Endodermal cell (in vitro differentiated cells): Measurements from ENCODE around the gene INF2. TPM values are rescaled to one million over a fixed set of nuclear protein-coding genes. Genes with fewer than 3 reads are reported as not detected.

Experiments
- DNase-seq: peaks from one replicate; pipeline ENCODE4 v3.0.0-alpha.2; 2017
- H3K27ac ChIP-seq: 2 replicates; pipeline ENCODE4 v1.5.1; 2013; ENCODE audit warnings: mild to moderate bottlenecking, low read depth, low read length, moderate library complexity
- H3K27me3 ChIP-seq: 2 replicates; pipeline ENCODE4 v1.6.1; 2013; ENCODE audit warnings: mild to moderate bottlenecking, low read length, moderate library complexity; ENCODE audit not compliant: insufficient read depth, control insufficient read depth, poor library complexity, severe bottlenecking
- H3K36me3 ChIP-seq: 2 replicates; pipeline ENCODE4 v1.7.0; 2013; ENCODE audit warnings: mild to moderate bottlenecking, low read length, moderate library complexity; ENCODE audit not compliant: control insufficient read depth, insufficient read depth
- H3K4me1 ChIP-seq: one replicate; pipeline ENCODE4 v1.7.0; 2013; ENCODE audit warnings: low read length; ENCODE audit not compliant: control insufficient read depth, insufficient read depth
- H3K4me3 ChIP-seq: 2 replicates; pipeline ENCODE4 v1.5.1; 2013; ENCODE audit warnings: mild to moderate bottlenecking, low read length, moderate library complexity
- H3K9ac ChIP-seq: 2 replicates; pipeline ENCODE4 v1.6.1; 2013; ENCODE audit warnings: mild to moderate bottlenecking, low read length, moderate library complexity; ENCODE audit not compliant: poor library complexity, severe bottlenecking; ENCODE audit errors: extremely low read depth
- H3K9me3 ChIP-seq: 2 replicates; pipeline ENCODE4 v1.6.1; 2013; ENCODE audit warnings: mild to moderate bottlenecking, low read length, moderate library complexity; ENCODE audit not compliant: control insufficient read depth
- H3K27ac Mint-ChIP-seq: 2 replicates; pipeline ENCODE4 v1.8.0; 2020; ENCODE audit warnings: mixed read lengths
- H3K27me3 Mint-ChIP-seq: 2 replicates; pipeline ENCODE4 v1.8.0; 2021; ENCODE audit warnings: mild to moderate bottlenecking, mixed read lengths; ENCODE audit not compliant: insufficient read depth
- H3K36me3 Mint-ChIP-seq: 2 replicates; pipeline ENCODE4 v1.8.0; 2020; ENCODE audit warnings: low read depth, mixed read lengths
- H3K4me1 Mint-ChIP-seq: 2 replicates; pipeline ENCODE4 v1.8.0; 2020; ENCODE audit warnings: mixed read lengths
- H3K4me3 Mint-ChIP-seq: 2 replicates; pipeline ENCODE4 v1.8.0; 2020; ENCODE audit warnings: mild to moderate bottlenecking, moderate library complexity, mixed read lengths
- H3K9me3 Mint-ChIP-seq: 2 replicates; pipeline ENCODE4 v1.8.0; 2020; ENCODE audit warnings: mild to moderate bottlenecking, mixed read lengths
- WGBS, 2 experiments: methylation state at CpG; one replicate each; pipeline versions ENCODE4 v1.1.5 to v1.1.7; 2013; ENCODE audit warnings: missing lambda C conversion rate in 2 of 2, mixed read lengths in 1 of 2; ENCODE audit not compliant: insufficient coverage in 1 of 2, insufficient read length in 1 of 2; 5-methylcytosine and 5-hydroxymethylcytosine counted together
- total RNA-seq, 2 donors: library from RNA; stranded (reverse); fragmentation: NEBNext Ultra II Directional in 1 of 2; extraction: Animal tissue kit (Norgen Biotek cat#: 25700) in 1 of 2; gene quantifications; 2 replicates in 1 of 2; 3 replicates in 1 of 2; pipeline ENCODE4 v1.2.1, GENCODE V29; 2021
- TF ChIP-seq, protein P1 (sequence below): fragments of 200-600 bp; sonication (generic); conservative IDR thresholded peaks from 2 replicates; pipeline ENCODE4 v1.5.0; 2021; ENCODE audit warnings: antibody characterized with exemption, mild to moderate bottlenecking

Gene INF2
- total RNA-seq, 2 donors from 2014 or later, result 99.7 to 114 TPM

DNA sequence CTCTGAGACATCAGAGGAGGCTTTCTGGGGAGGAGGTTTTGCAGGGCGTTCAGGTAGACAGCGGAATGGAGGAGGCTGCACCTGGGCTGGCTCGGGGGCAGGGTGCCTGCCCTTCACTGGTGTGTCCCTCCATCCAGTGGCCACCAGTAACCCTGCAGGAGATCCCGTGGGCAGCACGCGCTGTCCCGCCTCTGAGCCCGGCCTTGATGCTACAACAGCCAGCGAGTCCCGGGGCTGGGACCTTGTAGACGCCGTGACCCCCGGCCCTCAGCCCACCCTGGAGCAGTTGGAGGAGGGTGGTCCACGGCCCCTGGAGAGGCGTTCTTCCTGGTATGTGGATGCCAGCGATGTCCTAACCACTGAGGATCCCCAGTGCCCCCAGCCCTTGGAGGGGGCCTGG, 24.6 kb downstream of the INF2 start:
- Histone ChIP-seq H3K27me3 (no peaks in the 10 kb centered on the region), H3K9ac (no peak overlapping the region), H3K27ac (no peak overlapping the region), H3K4me3 (no peak overlapping the region), H3K4me1 (no peaks in the 10 kb centered on the region), H3K36me3 (peaks cover 3% of the 10 kb centered on the region), H3K9me3 (no peaks in the 10 kb centered on the region)
- peaks cover 23% of the 10 kb centered on the region for H3K36me3 Mint-ChIP-seq
- no peaks in the 10 kb centered on the region for H3K9me3 Mint-ChIP-seq
- H3K4me1 Mint-ChIP-seq, result peaks cover 2% of the 10 kb centered on the region
- no peak for DNase-seq
- H3K4me3 Mint-ChIP-seq, result no peak overlapping the region
- TF ChIP-seq, protein P1, sequence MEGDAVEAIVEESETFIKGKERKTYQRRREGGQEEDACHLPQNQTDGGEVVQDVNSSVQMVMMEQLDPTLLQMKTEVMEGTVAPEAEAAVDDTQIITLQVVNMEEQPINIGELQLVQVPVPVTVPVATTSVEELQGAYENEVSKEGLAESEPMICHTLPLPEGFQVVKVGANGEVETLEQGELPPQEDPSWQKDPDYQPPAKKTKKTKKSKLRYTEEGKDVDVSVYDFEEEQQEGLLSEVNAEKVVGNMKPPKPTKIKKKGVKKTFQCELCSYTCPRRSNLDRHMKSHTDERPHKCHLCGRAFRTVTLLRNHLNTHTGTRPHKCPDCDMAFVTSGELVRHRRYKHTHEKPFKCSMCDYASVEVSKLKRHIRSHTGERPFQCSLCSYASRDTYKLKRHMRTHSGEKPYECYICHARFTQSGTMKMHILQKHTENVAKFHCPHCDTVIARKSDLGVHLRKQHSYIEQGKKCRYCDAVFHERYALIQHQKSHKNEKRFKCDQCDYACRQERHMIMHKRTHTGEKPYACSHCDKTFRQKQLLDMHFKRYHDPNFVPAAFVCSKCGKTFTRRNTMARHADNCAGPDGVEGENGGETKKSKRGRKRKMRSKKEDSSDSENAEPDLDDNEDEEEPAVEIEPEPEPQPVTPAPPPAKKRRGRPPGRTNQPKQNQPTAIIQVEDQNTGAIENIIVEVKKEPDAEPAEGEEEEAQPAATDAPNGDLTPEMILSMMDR, result no peak
- no peaks in the 10 kb centered on the region for H3K27me3 Mint-ChIP-seq
- no peak overlapping the region for H3K27ac Mint-ChIP-seq
- WGBS, 2 experiments, result 97% methylated on average over 12 to 16 of the region's 16 CpGs

DNA sequence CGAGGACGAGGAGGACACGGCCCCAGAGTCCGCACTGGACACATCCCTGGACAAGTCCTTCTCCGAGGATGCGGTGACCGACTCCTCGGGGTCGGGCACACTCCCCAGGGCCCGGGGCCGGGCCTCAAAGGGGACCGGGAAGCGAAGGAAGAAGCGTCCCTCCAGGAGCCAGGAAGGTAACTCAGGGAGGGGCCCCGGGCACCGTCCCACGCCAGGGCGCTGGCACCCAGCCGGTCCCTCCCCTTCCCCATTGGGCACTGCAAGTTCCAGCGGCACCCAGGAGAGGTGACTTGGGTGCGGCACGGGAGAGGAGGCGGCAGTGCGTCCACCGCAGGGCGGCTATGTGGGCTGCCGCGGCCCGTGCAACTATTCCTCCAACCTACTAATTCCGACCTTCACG, 25.3 kb downstream of the INF2 start:
- WGBS, 2 experiments, result 94 to 95% methylated on average over 23 to 31 of the region's 31 CpGs
- TF ChIP-seq, protein P1, result no peak
- peaks cover 2% of the 10 kb centered on the region for H3K4me1 Mint-ChIP-seq

DNA sequence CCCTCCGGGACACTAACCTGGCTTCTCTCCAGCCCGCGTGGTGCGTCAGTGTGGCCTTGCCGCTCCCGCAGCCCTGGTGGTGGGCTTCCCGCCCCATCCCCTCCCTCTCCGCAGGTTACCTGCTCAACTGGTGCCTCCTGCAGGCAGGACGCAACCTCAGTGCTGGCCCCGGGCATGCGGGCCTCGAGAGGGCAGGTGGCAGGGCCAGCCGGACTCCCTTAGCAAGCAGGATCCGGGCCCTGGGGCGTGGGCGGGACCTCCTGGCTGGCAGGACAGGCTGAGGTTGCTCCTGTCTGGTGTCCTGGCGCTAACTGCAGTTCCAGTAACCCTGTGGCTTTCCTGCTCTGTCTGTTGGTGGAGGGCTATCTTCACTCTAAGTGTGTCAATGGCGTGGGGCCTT, 26.0 kb downstream of the INF2 start:
- no peaks in the 10 kb centered on the region for H3K9me3 ChIP-seq
- H3K4me3 Mint-ChIP-seq, result no peak overlapping the region
- H3K4me3 ChIP-seq, result no peak overlapping the region
- H3K36me3 ChIP-seq, result peaks cover under 1% of the 10 kb centered on the region
- no peak overlapping the region for H3K27ac Mint-ChIP-seq
- no peak for DNase-seq
- peaks cover 26% of the 10 kb centered on the region for H3K36me3 Mint-ChIP-seq
- no peak overlapping the region for H3K9ac ChIP-seq
- H3K4me1 ChIP-seq, result no peaks in the 10 kb centered on the region
- H3K9me3 Mint-ChIP-seq, result no peaks in the 10 kb centered on the region
- H3K27me3 Mint-ChIP-seq, result no peaks in the 10 kb centered on the region
- H3K27me3 ChIP-seq, result no peaks in the 10 kb centered on the region
- peaks cover 2% of the 10 kb centered on the region for H3K4me1 Mint-ChIP-seq
- no peak overlapping the region for H3K27ac ChIP-seq
- 93% methylated on average over 13 to 18 of the region's 18 CpGs for WGBS, 2 experiments
- TF ChIP-seq, protein P1, result peak; percentile 24

More for the DNA sequence above, 25.3 kb downstream of the INF2 start:
- no peaks in the 10 kb centered on the region for H3K9me3 ChIP-seq
- no peaks in the 10 kb centered on the region for H3K27me3 ChIP-seq
- peaks cover 3% of the 10 kb centered on the region for H3K36me3 ChIP-seq
- no peak overlapping the region for H3K9ac ChIP-seq
- H3K27ac ChIP-seq, result no peak overlapping the region
- Mint-ChIP-seq H3K9me3 (no peaks in the 10 kb centered on the region), H3K4me3 (no peak overlapping the region), H3K36me3 (peaks cover 26% of the 10 kb centered on the region), H3K27me3 (no peaks in the 10 kb centered on the region), H3K27ac (no peak overlapping the region)
- H3K4me3 ChIP-seq, result no peak overlapping the region
- no peak for DNase-seq
- no peaks in the 10 kb centered on the region for H3K4me1 ChIP-seq
